H1 (cell line): ENCODE measurements around the gene NRXN2. TPM values are rescaled to one million over a fixed set of nuclear protein-coding genes. Genes with fewer than 3 reads are reported as not detected.

Experiments
- CTCF ChIA-PET: fragments of 300-600 bp; sonication (Branson Sonifier 250); formaldehyde crosslinking; loops from one replicate; lab custom pipeline; 2021; ENCODE audit not compliant: partially characterized antibody; lab: Charles Lee
- POLR2A ChIA-PET: fragments of 300-600 bp; sonication (Branson Sonifier 250); formaldehyde crosslinking; loops from one replicate; lab custom pipeline; 2021; ENCODE audit warnings: inconsistent platforms; ENCODE audit not compliant: partially characterized antibody; lab: Charles Lee
- DNase-seq, 2 experiments: peaks; one replicate each; pipeline versions ENCODE4 v3.0.0 to v3.0.0-alpha.2; 2010 to 2022; ENCODE audit warnings: low spot score in 2 of 2, low read depth in 1 of 2, mixed read lengths in 1 of 2
- FAIRE-seq: peaks from 2 replicates; lab custom pipeline; 2011; peaks lifted over from hg19 to GRCh38; lab: Jason Lieb, UNC
- H2AFZ ChIP-seq: 2 replicates; pipeline ENCODE4 v1.8.1; 2012; ENCODE audit warnings: low read length, inconsistent platforms
- H2AK5ac ChIP-seq: 2 replicates; pipeline ENCODE4 v1.6.1; 2013; ENCODE audit warnings: low read depth, low read length
- H2BK120ac ChIP-seq: replicated peaks from 2 replicates; pipeline ENCODE3; 2013; ENCODE audit warnings: low read depth, low read length, inconsistent platforms
- H2BK12ac ChIP-seq: 2 replicates; pipeline ENCODE4 v1.6.1; 2013; ENCODE audit warnings: low read depth, low read length
- H2BK15ac ChIP-seq: 2 replicates; pipeline ENCODE4 v1.6.1; 2013; ENCODE audit warnings: low read length
- H2BK20ac ChIP-seq: 2 replicates; pipeline ENCODE4 v1.6.1; 2013; ENCODE audit warnings: low read length
- H2BK5ac ChIP-seq: 2 replicates; pipeline ENCODE4 v1.6.1; 2013; ENCODE audit warnings: low read depth, low read length
- H3K14ac ChIP-seq: 2 replicates; pipeline ENCODE4 v1.6.1; 2013; ENCODE audit warnings: inconsistent platforms; ENCODE audit not compliant: insufficient read length
- H3K18ac ChIP-seq: 2 replicates; pipeline ENCODE4 v1.6.1; 2013; ENCODE audit warnings: low read length; ENCODE audit errors: extremely low read depth
- H3K23ac ChIP-seq: 2 replicates; pipeline ENCODE4 v1.6.1; 2013; ENCODE audit warnings: inconsistent platforms; ENCODE audit not compliant: insufficient read length
- H3K23me2 ChIP-seq: 2 replicates; pipeline ENCODE4 v1.6.1; 2013; ENCODE audit warnings: low read depth, low read length
- H3K27ac ChIP-seq: 2 replicates; pipeline ENCODE4 v1.6.1; 2011; ENCODE audit warnings: low read depth, low read length, inconsistent platforms
- H3K27me3 ChIP-seq, 4 experiments: replicated peaks in 1 of 4; 1 replicate in 1 of 4; 2 replicates in 3 of 4; pipeline versions ENCODE4 v1.6.1 to v1.8.1; 2011 to 2013; ENCODE audit warnings: low read length in 3 of 4, mild to moderate bottlenecking in 3 of 4, inconsistent platforms in 2 of 4, mixed read lengths in 2 of 4, moderate library complexity in 1 of 4; ENCODE audit not compliant: control insufficient read depth in 3 of 4, insufficient read depth in 3 of 4; ENCODE audit errors: extremely low read depth in 1 of 4
- H3K36me3 ChIP-seq, 4 experiments: 2 replicates each; pipeline versions ENCODE4 v1.6.1 to v1.8.1; 2011 to 2013; ENCODE audit warnings: mild to moderate bottlenecking in 4 of 4, low read length in 3 of 4, moderate library complexity in 2 of 4, control low read depth in 1 of 4, inconsistent platforms in 1 of 4; ENCODE audit not compliant: insufficient read depth in 4 of 4, control insufficient read depth in 2 of 4
- H3K4ac ChIP-seq: replicated peaks from 2 replicates; pipeline ENCODE3; 2013; ENCODE audit warnings: low read length, low read depth, mixed read lengths, inconsistent platforms; ENCODE audit not compliant: insufficient read length
- H3K4me1 ChIP-seq, 4 experiments: replicated peaks in 1 of 4; 1 replicate in 1 of 4; 2 replicates in 3 of 4; pipeline versions ENCODE4 v1.6.1 to v1.8.1; 2011 to 2013; ENCODE audit warnings: low read length in 3 of 4, inconsistent platforms in 2 of 4, mixed read lengths in 1 of 4; ENCODE audit not compliant: insufficient read depth in 4 of 4, control insufficient read depth in 3 of 4
- H3K4me2 ChIP-seq, 2 experiments: 2 replicates each; pipeline versions ENCODE4 v1.6.1 to v1.8.1; 2011 to 2013; ENCODE audit warnings: low read depth in 2 of 2, low read length in 2 of 2, control low read depth in 1 of 2, inconsistent platforms in 1 of 2, mild to moderate bottlenecking in 1 of 2; ENCODE audit not compliant: insufficient read depth in 1 of 2
- H3K4me3 ChIP-seq, 4 experiments: fragments of 200-600, 300-600 bp in 1 of 4; sonication (generic), shearing (Covaris generic), sonication (Bioruptor Twin) in 1 of 4; 2 replicates each; pipeline versions ENCODE4 v1.5.1 to v1.8.1; 2011 to 2016; ENCODE audit warnings: low read length in 4 of 4, low read depth in 3 of 4, control low read depth in 2 of 4, inconsistent platforms in 2 of 4, mild to moderate bottlenecking in 2 of 4, mixed read lengths in 1 of 4, moderate library complexity in 1 of 4; ENCODE audit not compliant: insufficient read depth in 2 of 4; ENCODE audit errors: extremely low read depth in 1 of 4
- H3K56ac ChIP-seq: replicated peaks from 2 replicates; pipeline ENCODE3; 2013; ENCODE audit warnings: low read depth, mild to moderate bottlenecking, mixed read lengths, low read length, inconsistent platforms; ENCODE audit not compliant: insufficient read length
- H3K79me1 ChIP-seq: 2 replicates; pipeline ENCODE4 v1.6.1; 2013; ENCODE audit warnings: low read depth, low read length, control low read depth
- H3K79me2 ChIP-seq, 2 experiments: 2 replicates each; pipeline versions ENCODE4 v1.6.1 to v1.8.1; 2012 to 2013; ENCODE audit warnings: low read length in 2 of 2, mild to moderate bottlenecking in 2 of 2, inconsistent platforms in 1 of 2; ENCODE audit not compliant: insufficient read depth in 2 of 2, control insufficient read depth in 1 of 2
- H3K9ac ChIP-seq, 4 experiments: replicated peaks in 1 of 4; 1 replicate in 1 of 4; 2 replicates in 3 of 4; pipeline versions ENCODE4 v1.6.1 to v1.8.1; 2011 to 2013; ENCODE audit warnings: low read depth in 3 of 4, low read length in 3 of 4, control low read depth in 2 of 4, mild to moderate bottlenecking in 2 of 4, moderate library complexity in 2 of 4, inconsistent platforms in 1 of 4; ENCODE audit errors: extremely low read depth in 1 of 4
- H3K9me3 ChIP-seq, 2 experiments: 2 replicates each; pipeline versions ENCODE4 v1.6.1 to v1.8.1; 2012 to 2013; ENCODE audit warnings: mild to moderate bottlenecking in 2 of 2, moderate library complexity in 2 of 2, control low read depth in 1 of 2, inconsistent platforms in 1 of 2, low read depth in 1 of 2, low read length in 1 of 2, mixed read lengths in 1 of 2; ENCODE audit not compliant: insufficient read depth in 2 of 2
- H4K20me1 ChIP-seq, 2 experiments: replicated peaks in 1 of 2; 2 replicates each; pipeline versions ENCODE3 to v1.8.1; 2011 to 2013; ENCODE audit warnings: inconsistent platforms in 2 of 2, low read length in 2 of 2, mild to moderate bottlenecking in 1 of 2; ENCODE audit not compliant: insufficient read depth in 2 of 2, control insufficient read depth in 1 of 2
- H4K5ac ChIP-seq: 2 replicates; pipeline ENCODE4 v1.6.1; 2013; ENCODE audit warnings: low read length, low read depth, mixed read lengths, inconsistent platforms; ENCODE audit not compliant: insufficient read length
- H4K8ac ChIP-seq: 2 replicates; pipeline ENCODE4 v1.8.0; 2013; ENCODE audit warnings: mild to moderate bottlenecking, moderate library complexity, low read length, inconsistent platforms; ENCODE audit not compliant: insufficient read depth; ENCODE audit errors: extremely low read depth
- H4K91ac ChIP-seq: replicated peaks from 2 replicates; pipeline ENCODE3; 2013; ENCODE audit warnings: low read length, mixed read lengths, inconsistent platforms; ENCODE audit not compliant: insufficient read length
- CBX5 ChIP-seq: fragments of 300-800, 300-1000 bp; sonication (generic); IDR thresholded peaks from 2 replicates; pipeline ENCODE4 v1.7.1; 2016; ENCODE audit warnings: antibody characterized with exemption, low read length, low read depth
- MAFK ChIP-seq: IDR thresholded peaks from 2 replicates; pipeline ENCODE4 v1.6.1; 2012; ENCODE audit warnings: low read depth, mild to moderate bottlenecking, improper control_type of control experiment, low read length
- WGBS, 2 experiments: shearing (Covaris generic) in 1 of 2; methylation state at CpG; one replicate each; pipeline versions ENCODE4 v1.1.6 to v1.1.7; 2013 to 2015; ENCODE audit warnings: low lambda C conversion rate in 2 of 2, mixed read lengths in 2 of 2, inconsistent platforms in 1 of 2, low coverage in 1 of 2, missing lambda C conversion rate in 1 of 2; ENCODE audit not compliant: insufficient replicate concordance in 2 of 2, insufficient coverage in 1 of 2, insufficient read length in 1 of 2; ENCODE audit errors: extremely low coverage in 1 of 2, missing lambda C conversion rate in 1 of 2; 5-methylcytosine and 5-hydroxymethylcytosine counted together
- polyA plus RNA-seq, 7 experiments: library from polyadenylated mRNA; depleted of rRNA in 3 of 7; stranded (reverse) in 5 of 7; unstranded in 2 of 7; fragments of >200 nt in 5 of 7; fragments of 200-250 nt in 2 of 7; gene quantifications; 1 replicate in 5 of 7; 2 replicates in 1 of 7; 4 replicates in 1 of 7; pipeline versions ENCODE4 v1.2.1 to v1.2.3, GENCODE V29; 2011 to 2013; ENCODE audit warnings: missing spikeins in 2 of 7, mixed read lengths in 2 of 7
- total RNA-seq: library from RNA; stranded (reverse); fragmentation: NEBNext Ultra II Directional; extraction: Animal tissue kit (Norgen Biotek cat#: 25700); gene quantifications from 2 replicates; pipeline ENCODE4 v1.2.1, GENCODE V29; 2021

Gene NRXN2
- total and polyA plus RNA-seq, 2 of the 8 experiments (the other 6 are each of a cell fraction or from before 2014, with no cell fraction given), result 1.3 to 11.5 TPM

DNA sequence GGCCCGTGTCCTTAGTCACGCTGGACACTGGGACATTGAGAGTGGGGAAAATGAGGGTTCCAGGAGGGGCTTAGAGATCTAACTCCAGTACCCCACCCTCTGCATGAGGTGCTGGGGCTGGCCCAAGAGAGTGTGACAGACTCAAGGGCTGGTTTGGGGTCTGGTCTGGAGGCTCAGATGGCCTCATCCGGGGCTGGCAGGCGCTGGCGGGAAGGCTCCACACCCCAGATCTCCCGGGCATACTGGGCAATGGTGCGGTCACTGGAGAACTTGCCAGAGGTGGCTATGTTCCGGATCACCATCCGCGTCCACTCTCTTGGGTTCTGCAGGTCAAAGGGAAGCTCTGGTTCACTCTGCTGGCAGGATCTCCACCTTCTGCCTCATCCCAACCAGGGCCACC is 23.5 kb upstream of the NRXN2 start:
- Histone ChIP-seq H3K27ac (no peak overlapping the region), H3K23ac (no peak overlapping the region), H2AK5ac (peak overlapping the region; percentile 32; the same call in 1 of the 2 replicates), H2BK12ac (peak overlapping the region; percentile 60; the same call in 1 of the 2 replicates), H3K23me2 (peaks cover 32% of the 10 kb centered on the region), H3K14ac (no peak overlapping the region), H2BK15ac (no peak overlapping the region), H3K56ac (no peak overlapping the region), H4K8ac (no peak overlapping the region; the same call in 1 of the 2 replicates), H3K4me2 (peak overlapping the region; percentile 87 to 89; a peak in 3 of 4 replicates), H4K91ac (no peak overlapping the region), H2AFZ (no peak overlapping the region), H4K5ac (no peak overlapping the region), H3K9ac (no peak overlapping the region), H3K4me3 (peak overlapping the region in 1 of 4 experiments; percentile 64; a peak in 1 of 8 replicates), H2BK120ac (no peak overlapping the region), H2BK5ac (no peak overlapping the region), H3K79me1 (no peaks in the 10 kb centered on the region), H3K18ac (no peak overlapping the region), H3K4me1 (peaks cover 0 to 20% (median 14%) of the 10 kb centered on the region in 4 experiments; a peak in 5 of 7 replicates), H3K36me3 (no peaks in the 10 kb centered on the region; a peak in 1 of 8 replicates), H2BK20ac (no peak overlapping the region), H3K4ac (no peak overlapping the region), H3K79me2 (no peaks in the 10 kb centered on the region), H3K27me3 (peaks cover 0 to 27% (median 17%) of the 10 kb centered on the region in 4 experiments; a peak in 5 of 7 replicates), H3K9me3 (no peaks in the 10 kb centered on the region), H4K20me1 (no peaks in the 10 kb centered on the region)
- 87% methylated on average over 10 of the region's 10 CpGs; no CpG with 5 or more reads in 1 of the 2 experiments for WGBS, 2 experiments
- ChIA-PET POLR2A (interaction anchor here (42.9 kb wide), 1 partner anchor 19 kb away, joined by 1087 read pairs; the partner anchor contains the start of genes PYGM and SF1), CTCF (interaction anchor here (0.6 to 23.7 kb wide), 6 partner anchors 10 to 95 kb away, joined by 3 to 376 read pairs (median 3); partner anchors contain the start of gene PYGM)
- FAIRE-seq (no peak), DNase-seq (no peak)
- TF ChIP-seq MAFK (no peak), CBX5 (no peak)
